ENCODE data around the gene ABCA2.
"Not testable (repeated sequence)": the region's sequence is repeated elsewhere in the genome, so short reads cannot be mapped to it uniquely, and the experiment has no call there.

ABCA2 gene

DNA sequence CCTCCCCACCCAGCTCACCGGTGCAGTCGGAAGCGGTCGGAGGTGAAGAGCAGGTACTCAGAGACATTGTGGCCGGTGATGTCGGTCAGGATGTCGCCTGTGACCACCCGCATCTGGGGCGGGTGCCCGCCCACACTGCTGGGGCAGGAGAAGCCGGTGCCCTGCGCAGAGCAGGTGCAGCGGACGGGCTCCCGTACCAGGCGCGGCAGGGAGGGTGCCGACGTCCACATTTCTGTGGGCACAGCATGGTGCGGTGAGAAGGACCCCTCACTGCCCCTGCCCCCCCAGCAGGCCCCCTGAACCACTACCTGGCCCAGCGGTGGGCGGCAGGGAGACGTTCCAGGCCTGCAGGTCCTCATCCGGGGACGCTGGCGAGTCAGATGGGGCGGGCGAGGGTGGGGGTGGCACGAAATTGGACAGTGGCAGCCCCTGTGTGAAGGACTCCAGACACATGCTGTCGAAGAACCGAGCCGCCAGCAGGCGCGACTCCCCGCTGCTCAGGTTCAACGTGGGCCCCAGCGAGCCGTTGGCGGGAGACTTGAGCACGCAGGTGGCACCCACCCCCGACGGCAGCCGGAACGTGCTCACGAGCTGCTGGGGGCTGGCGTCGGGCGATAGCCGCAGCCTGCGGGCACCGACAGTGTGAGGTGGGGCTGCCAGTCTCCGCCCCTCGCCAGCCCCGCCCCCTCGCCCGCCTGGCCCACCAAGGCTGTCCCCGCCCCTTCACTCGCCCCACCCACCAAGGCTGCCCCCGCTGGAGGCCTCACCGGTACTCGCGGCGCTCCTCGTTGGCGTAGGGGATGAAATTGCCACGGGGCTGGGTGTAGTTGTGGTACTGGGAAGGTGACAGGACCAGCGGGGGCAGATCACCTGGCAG, 15.1 kb downstream of the ABCA2 start:
- no peak for DNase-seq

DNA sequence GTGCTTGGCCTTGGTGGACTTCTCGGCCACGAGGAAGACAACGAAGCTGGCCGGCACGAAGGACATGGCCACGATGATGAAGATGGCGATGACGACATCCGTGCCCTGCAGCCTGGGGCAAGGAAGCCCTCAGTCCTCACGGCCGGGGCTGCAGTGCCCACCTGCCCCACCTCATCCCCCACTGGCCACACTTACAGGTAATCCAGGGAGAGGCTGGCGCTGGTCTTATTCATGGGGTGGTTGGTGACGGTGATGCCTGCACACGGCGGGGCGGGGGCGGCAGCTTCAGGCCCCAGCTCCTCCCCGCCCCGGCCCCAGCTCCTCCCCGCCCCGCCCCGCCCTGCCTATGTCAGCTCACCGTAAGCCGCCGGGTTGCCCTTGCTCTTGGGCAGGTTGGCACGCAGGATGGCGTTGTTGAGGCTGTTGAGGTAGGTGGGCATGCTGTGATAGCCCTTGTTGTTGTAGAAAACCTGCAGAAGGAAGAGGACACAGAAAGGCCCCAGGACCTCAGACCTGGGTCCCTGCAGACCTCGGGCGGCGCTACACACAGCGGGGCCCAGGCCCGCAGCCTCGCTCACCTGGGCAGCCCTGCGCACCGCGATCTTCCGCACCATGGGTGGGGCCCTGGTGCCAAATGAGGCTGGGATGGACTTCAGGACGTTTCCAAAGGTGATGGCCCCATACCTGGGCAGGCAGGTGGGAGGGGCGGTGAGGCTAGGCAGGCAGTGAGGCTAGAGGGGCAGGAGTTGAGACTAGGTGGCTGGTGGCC, 15.9 kb downstream of the ABCA2 start:
- DNase-seq: no peak

GRCh38 chr9:137011156-137011555, 16.9 kb downstream of the ABCA2 start:
- DNase-seq: no peak

DNA sequence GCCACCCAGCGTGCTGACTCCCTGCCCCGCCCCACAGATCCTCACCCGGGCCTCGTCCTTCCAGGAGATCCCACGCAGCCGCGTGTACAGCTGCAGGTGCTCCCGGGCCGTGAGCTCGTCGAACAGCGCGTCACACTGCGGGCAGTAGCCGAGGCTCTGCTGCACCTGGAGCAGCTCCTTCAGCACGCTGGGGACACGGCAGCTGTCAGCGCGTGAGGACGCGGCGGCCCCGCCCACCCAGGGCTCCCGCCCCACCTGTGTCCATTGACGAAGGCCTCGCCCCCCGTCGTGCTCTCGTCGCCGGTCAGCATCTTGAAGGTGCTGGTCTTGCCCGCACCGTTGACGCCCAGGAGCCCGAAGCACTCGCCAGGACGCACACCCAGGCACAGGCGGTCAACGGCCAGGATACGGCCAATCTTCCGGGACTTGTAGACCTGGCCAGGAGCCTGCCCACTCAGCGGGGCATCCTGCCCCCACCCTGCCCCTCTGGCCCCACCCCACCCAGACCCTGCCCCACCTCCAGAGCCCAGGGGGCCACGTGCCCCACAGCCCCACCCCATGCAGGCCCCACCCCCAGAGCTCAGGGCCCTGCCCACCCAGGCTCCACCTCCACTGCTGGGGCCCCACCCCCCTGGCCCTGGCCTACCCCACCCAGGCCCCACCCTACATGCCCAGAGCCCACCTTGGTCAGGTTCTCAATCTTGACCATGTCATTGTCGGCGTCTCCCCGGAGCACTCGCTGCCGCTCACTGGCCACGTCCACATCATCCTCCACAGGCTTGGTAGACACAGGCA, 17.9 kb downstream of the ABCA2 start:
- DNase-seq: no peak

- no peak for DNase-seq
Measured at GRCh38 chr9:137009217-137009616, 18.8 kb downstream of the ABCA2 start.

DNA sequence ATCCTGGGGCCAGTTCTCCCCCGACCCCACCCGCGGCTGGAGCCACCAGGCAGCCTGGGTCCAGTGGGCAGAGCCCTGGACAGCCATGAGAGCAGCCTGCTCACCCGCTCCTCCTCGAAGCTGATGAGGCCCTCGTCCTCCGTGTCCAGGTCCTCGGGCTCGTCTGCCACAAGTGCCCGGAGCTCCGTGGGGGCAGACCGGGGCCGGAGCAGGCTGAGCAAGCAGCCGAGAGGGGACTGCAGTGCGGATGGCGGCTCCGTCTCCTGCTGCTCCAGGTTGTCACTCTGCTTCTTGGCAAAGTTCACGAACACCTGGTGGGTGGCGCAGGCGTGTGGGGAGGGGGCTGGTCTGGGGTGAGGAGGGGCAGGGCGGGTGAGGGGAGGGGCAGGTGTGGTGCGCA, 19.7 kb downstream of the ABCA2 start:
- no peak for DNase-seq

DNA sequence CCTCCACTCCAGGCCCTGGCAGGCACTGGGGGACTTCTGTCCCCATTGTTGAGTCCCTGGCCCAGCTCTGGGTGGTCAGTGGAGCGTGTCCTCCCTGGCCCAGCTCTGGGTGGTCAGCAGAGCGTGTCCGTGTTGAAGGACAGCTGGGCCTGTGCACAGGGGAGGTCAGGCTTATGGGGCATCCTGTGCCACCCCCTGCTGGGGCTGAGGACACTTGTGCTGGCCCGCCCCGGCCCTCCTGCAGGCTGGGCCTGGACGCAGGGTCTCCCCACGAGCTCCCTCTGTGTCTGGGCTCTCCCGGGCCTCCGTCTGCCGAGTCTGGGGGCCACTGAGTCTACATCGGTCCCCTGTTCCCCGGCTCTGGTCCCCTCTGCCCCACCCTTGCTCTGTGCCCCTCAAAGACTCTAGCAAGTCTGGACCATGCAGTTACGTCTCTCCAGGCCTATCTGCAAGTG, 20.2 kb downstream of the ABCA2 start:
- no peak for DNase-seq

- DNase-seq: no peak
Measured at GRCh38 chr9:137007108-137007815, 20.8 kb downstream of the ABCA2 start.

- DNase-seq: no peak
Measured at GRCh38 chr9:137006116-137007003, 21.7 kb downstream of the ABCA2 start.

GRCh38 chr9:137004285-137004684, 23.8 kb downstream of the ABCA2 start:
- DNase-seq: not testable (repeated sequence)

- DNase-seq: no peak
Measured at GRCh38 chr9:137002646-137003041, 25.4 kb downstream of the ABCA2 start.

GRCh38 chr9:137001857-137002645, 26.0 kb downstream of the ABCA2 start:
- no peak for DNase-seq

- no peak for DNase-seq
Measured at GRCh38 chr9:137000177-137000930, 27.7 kb downstream of the ABCA2 start.

DNA sequence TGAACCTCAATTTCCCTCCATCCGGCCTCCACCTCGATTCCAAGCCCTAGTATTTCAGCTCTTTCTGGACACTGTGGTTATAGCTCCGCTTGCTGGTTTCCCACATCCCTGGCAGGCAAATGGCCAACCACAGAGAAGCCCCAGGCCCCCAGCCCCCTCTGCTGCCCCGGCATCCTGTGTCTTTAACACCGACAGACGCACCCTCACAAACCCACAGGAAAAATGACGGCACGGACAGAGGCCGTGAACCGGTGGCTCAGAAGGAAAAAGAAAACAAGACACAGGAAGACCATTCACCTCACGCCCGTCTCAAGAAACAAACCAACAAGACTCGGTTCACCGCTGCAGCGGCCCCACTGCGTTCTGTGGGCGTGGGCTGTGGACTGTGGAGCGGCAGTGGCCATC, 30.2 kb downstream of the ABCA2 start:
- no peak for DNase-seq

GRCh38 chr9:136997371-136997770, 30.7 kb downstream of the ABCA2 start:
- no peak for DNase-seq

DNA sequence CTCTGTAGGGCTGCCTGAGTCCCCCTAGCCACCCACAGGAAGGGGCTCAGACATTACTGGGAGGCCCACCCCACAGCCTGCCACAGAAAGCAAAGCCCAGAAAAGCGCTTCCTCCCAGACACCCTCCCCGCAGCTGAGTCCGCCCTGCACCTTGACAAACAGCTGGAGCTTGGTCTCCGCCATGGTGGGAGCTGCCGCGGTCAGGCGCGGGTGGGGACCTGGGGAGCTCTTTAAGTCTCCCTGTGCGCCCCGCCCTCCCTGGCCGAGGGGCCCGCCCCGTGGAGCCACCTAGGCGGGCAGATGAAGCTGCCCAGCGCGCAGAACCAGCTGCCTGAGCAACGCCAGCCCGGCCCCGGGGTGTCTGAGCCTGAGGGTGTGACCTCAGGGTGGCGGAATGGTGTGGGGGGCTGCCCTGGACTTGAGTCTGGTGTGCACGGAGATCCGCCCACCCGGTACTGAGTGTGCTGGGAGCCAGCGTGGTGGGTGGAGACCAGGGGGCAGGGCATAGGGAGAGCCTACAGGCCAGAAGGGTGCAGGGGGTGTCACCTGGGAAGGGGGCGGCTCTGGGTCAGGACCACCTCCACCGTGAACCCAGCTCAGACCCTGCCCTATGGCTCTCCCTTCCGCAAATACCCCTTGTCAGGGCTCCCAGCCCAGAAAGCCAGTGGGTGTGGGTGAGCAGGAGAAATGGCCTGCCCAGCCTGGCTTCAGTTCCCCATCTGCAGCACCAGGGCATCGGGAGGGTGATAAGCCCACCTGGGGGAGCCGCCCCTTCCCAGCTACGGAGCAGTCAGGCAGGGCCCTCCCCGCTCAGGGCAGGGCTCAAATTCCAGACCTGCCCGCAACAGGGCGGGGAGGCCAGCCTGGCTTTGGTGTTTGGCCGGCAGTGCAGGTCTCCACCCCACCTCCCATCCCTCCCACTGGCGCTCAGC, 31.4 kb downstream of the ABCA2 start, which contains the start of gene CLIC3:
TSS of gene CLIC3 (minus strand) at position 208 of the 932 bp plus-strand sequence. CDS start at position 183, 25 bp downstream.
- DNase-seq: no peak

DNA sequence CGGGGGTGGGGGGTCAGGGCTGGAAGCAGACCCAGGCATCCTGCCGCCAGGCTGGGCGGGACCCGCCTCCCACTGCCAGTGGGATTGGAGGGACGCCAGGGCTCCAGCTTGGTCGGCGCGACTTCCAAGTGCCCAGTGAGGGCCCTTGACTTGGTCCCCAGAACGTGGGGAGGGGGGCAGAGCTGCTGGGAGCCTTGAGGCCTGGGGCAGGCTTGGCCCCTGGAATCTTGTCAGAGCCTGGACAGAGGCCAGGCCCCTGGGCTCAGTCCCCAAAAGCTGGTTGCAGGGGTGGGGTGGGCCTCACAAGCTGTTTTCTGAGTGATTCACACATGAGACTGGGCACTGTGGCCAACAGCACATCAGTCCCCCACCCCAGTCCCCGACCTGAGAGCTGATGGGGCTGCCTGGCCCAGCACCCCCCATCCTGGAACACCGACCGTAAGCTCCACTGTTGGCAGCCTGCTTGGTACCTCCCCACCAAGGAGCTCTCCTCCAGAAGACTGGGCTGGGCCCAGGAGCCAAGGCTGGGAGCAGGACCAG, 32.2 kb downstream of the ABCA2 start:
- DNase-seq: no peak

DNA sequence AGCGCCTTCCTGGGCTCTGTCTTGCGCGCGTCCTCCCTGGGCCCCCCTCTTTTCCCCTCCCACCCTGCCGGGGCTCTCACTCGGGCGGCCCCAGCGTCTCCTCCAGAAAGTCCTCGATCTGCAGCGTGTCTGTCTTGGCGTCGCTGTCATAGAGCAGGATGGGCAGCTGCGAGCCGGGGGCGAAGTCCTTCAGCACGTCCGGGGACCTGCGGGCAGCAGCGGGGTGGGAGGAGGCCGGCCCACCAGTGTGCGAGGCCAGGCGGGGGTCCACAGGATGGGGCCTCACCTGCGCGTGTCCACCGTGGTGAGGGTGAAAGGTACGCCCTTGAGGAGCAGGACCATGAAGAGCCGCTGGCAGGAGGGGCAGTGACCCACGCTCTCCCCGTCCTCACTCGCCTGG, 32.7 kb downstream of the ABCA2 start:
- DNase-seq: no peak

Measured in NCI-H526 treated with DMSO at 0.1 percent for 48 hours (cell line).